OCI-LY3 (cell line): ENCODE data around the gene DOCK8.

ENCODE experiments used
- H2AFZ ChIP-seq: fragments of 200-600, 300-600 bp; shearing (Covaris generic); 2 replicates; pipeline ENCODE4 v1.6.0; 2014; ENCODE audit warnings: antibody characterized with exemption, low read depth, low read length
- H3K27ac ChIP-seq: fragments of 200-600, 300-600 bp; sonication (generic); 2 replicates; pipeline ENCODE4 v1.5.1; 2014; ENCODE audit warnings: mild to moderate bottlenecking, low read length, moderate library complexity, mixed read lengths
- H3K27me3 ChIP-seq: fragments of 200-600, 300-600 bp; sonication (generic); 2 replicates; pipeline ENCODE4 v1.6.1; 2014; ENCODE audit warnings: low read depth, low read length, mixed read lengths
- H3K36me3 ChIP-seq: fragments of 200-600, 300-600 bp; sonication (generic); replicated peaks from 2 replicates; pipeline ENCODE3; 2014; ENCODE audit warnings: low read depth, low read length, mixed read lengths
- H3K4me1 ChIP-seq: fragments of 300-600, 200-600 bp; sonication (generic); 2 replicates; pipeline ENCODE4 v1.6.1; 2014; ENCODE audit warnings: low read length, mixed read lengths
- H3K4me2 ChIP-seq: fragments of 200-600, 300-600 bp; sonication (generic); 2 replicates; pipeline ENCODE4 v1.6.1; 2014; ENCODE audit warnings: low read length, mixed read lengths
- H3K4me3 ChIP-seq: fragments of 300-600, 200-600 bp; sonication (generic); 2 replicates; pipeline ENCODE4 v1.5.1; 2014; ENCODE audit warnings: antibody characterized with exemption, mild to moderate bottlenecking, low read length, moderate library complexity
- H3K79me2 ChIP-seq: fragments of 300-600, 200-600 bp; shearing (Covaris generic); 2 replicates; pipeline ENCODE4 v1.6.1; 2014; ENCODE audit warnings: mild to moderate bottlenecking, low read length, mixed read lengths
- H3K9ac ChIP-seq: fragments of 300-600, 200-600 bp; shearing (Covaris generic); 2 replicates; pipeline ENCODE4 v1.6.0; 2014; ENCODE audit warnings: mild to moderate bottlenecking, low read length, moderate library complexity
- H3K9me3 ChIP-seq: fragments of 200-600, 300-600 bp; shearing (Covaris generic); 2 replicates; pipeline ENCODE4 v1.6.1; 2014; ENCODE audit warnings: low read length, mixed read lengths; ENCODE audit not compliant: insufficient read depth
- H4K20me1 ChIP-seq: fragments of 200-600, 300-600 bp; sonication (generic); 2 replicates; pipeline ENCODE4 v1.6.1; 2016; ENCODE audit warnings: low read length, mixed read lengths; ENCODE audit not compliant: insufficient read depth
- EZH2phosphoT487 ChIP-seq: fragments of 200-600 bp; shearing (Covaris generic); IDR thresholded peaks from 2 replicates; pipeline ENCODE4 v1.6.1; 2018; ENCODE audit warnings: antibody characterized with exemption, mixed run types, low read depth
- TF ChIP-seq, protein P1 (sequence below): fragments of 200-600, 300-600 bp; sonication (generic); IDR thresholded peaks from 2 replicates; pipeline ENCODE4 v1.5.1; 2014; ENCODE audit warnings: antibody characterized with exemption, low read length, low read depth

DOCK8 gene

DNA sequence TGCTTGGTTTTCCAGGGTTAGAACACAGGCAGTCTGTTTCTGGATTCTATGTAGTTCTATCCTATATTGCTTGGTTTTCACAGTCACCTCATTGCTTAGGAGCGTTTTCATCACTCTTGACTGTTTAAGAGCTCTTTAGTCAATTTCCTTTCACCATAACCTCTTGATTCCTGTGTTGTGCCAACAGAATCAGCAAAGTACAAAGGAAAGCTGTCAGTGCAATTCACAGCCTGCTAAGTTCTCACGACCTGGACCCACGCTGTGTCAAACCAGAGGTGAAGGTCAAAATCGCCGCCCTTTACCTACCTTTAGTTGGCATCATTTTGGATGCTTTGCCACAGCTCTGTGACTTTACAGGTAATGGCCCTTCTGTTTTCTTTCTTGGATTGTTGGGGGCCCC, 199.9 kb downstream of the DOCK8 start:
- H2AFZ ChIP-seq, result no peak overlapping the region
- no peaks in the 10 kb centered on the region for H4K20me1 ChIP-seq
- H3K36me3 ChIP-seq, result peaks cover 14% of the 10 kb centered on the region
- H3K4me1 ChIP-seq, result no peaks in the 10 kb centered on the region
- TF ChIP-seq, protein P1, sequence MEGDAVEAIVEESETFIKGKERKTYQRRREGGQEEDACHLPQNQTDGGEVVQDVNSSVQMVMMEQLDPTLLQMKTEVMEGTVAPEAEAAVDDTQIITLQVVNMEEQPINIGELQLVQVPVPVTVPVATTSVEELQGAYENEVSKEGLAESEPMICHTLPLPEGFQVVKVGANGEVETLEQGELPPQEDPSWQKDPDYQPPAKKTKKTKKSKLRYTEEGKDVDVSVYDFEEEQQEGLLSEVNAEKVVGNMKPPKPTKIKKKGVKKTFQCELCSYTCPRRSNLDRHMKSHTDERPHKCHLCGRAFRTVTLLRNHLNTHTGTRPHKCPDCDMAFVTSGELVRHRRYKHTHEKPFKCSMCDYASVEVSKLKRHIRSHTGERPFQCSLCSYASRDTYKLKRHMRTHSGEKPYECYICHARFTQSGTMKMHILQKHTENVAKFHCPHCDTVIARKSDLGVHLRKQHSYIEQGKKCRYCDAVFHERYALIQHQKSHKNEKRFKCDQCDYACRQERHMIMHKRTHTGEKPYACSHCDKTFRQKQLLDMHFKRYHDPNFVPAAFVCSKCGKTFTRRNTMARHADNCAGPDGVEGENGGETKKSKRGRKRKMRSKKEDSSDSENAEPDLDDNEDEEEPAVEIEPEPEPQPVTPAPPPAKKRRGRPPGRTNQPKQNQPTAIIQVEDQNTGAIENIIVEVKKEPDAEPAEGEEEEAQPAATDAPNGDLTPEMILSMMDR, result no peak
- no peak for TF ChIP-seq EZH2phosphoT487
- no peak overlapping the region for H3K4me2 ChIP-seq
- H3K27me3 ChIP-seq, result no peaks in the 10 kb centered on the region
- no peak overlapping the region for H3K4me3 ChIP-seq
- no peak overlapping the region for H3K27ac ChIP-seq
- H3K79me2 ChIP-seq, result no peaks in the 10 kb centered on the region
- H3K9ac ChIP-seq, result no peak overlapping the region
- H3K9me3 ChIP-seq, result no peaks in the 10 kb centered on the region

DNA sequence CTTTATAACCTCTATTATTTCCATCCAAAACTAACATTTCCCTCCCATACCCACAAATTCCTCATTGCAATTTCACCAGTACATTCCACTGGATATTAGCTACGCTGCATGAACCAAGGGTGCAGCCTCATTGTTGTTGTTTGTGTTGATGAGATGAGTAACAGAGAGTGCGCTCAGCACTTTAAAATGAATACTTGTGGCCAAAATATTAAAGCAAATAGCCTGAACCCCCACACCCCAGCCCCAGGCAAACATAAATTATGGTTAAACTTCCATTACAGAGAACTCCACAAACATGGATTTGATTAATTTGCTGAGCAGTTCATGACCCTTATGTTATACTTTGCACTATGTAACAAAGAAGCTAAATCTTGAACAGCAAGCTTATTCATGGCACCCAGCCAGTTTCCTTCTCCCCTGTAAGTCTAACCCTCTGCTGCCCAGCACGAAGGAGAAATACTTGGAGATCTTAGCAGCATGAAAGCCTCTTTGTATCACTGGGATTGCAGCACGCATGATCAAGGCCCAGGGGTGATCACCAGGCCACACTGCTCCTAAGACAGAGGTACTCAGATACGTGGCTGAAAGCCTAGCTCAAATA, 205.0 kb downstream of the DOCK8 start:
- Histone ChIP-seq H2AFZ (no peak overlapping the region), H4K20me1 (no peaks in the 10 kb centered on the region), H3K36me3 (peaks cover 28% of the 10 kb centered on the region), H3K4me2 (no peak overlapping the region), H3K79me2 (no peaks in the 10 kb centered on the region), H3K4me1 (no peaks in the 10 kb centered on the region), H3K4me3 (no peak overlapping the region), H3K9me3 (no peaks in the 10 kb centered on the region), H3K27me3 (no peaks in the 10 kb centered on the region), H3K27ac (no peak overlapping the region), H3K9ac (no peak overlapping the region)
- TF ChIP-seq, protein P1, result no peak
- TF ChIP-seq EZH2phosphoT487, result no peak

DNA sequence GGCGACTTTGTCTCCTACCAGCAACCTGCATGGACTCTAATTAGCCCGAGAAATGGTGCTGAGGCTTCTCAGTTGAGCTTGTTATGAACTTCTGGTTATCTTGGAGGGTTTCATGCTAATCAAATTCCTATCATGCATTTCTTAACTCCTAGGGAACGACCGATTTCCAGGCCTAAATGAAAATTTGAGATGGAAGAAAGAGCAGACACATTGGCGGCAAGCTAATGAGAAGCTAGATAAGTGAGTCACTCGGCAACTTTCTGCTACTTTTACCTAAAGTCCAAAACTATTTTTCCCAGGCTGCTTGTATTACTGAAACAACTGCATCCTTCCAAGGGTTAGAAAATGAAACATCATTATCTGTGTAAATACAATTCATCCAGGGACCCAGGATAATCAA, 207.2 kb downstream of the DOCK8 start:
- Histone ChIP-seq H3K4me2 (no peak overlapping the region), H3K9ac (no peak overlapping the region), H3K4me3 (no peak overlapping the region), H3K36me3 (peaks cover 34% of the 10 kb centered on the region), H3K79me2 (no peaks in the 10 kb centered on the region), H3K27me3 (no peaks in the 10 kb centered on the region), H2AFZ (no peak overlapping the region), H4K20me1 (no peaks in the 10 kb centered on the region), H3K9me3 (no peaks in the 10 kb centered on the region), H3K27ac (no peak overlapping the region), H3K4me1 (peaks cover 5% of the 10 kb centered on the region; the same call in 1 of the 2 replicates)
- no peak for TF ChIP-seq EZH2phosphoT487
- TF ChIP-seq, protein P1, result no peak

DNA sequence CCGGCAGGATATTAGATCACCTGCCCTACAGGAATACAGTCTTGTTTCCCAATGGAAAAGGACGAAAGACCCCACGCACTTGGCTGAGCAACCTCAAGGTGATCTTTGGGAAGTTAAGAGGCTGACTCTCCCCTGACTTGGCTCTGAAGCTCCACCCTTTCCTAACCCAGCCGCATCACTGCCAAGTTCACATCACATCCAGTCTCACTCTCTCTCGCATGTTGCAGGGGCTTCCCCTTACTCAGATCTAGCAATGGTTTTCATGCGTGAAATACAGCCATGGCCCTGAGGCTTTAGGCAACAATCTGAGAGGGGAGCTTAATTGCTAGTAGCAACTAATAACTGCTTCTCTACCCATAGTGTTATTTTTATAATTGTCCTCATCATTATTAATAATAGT, 211.6 kb downstream of the DOCK8 start:
- no peak for TF ChIP-seq EZH2phosphoT487
- TF ChIP-seq, protein P1, result no peak
- H2AFZ ChIP-seq, result no peak overlapping the region
- H3K79me2 ChIP-seq, result no peaks in the 10 kb centered on the region
- H3K9me3 ChIP-seq, result no peaks in the 10 kb centered on the region
- H3K36me3 ChIP-seq, result peaks cover 26% of the 10 kb centered on the region
- no peak overlapping the region for H3K9ac ChIP-seq
- H3K4me3 ChIP-seq, result no peak overlapping the region
- no peak overlapping the region for H3K4me2 ChIP-seq
- peaks cover 5% of the 10 kb centered on the region; the same call in 1 of the 2 replicates for H3K4me1 ChIP-seq
- H4K20me1 ChIP-seq, result no peaks in the 10 kb centered on the region
- no peaks in the 10 kb centered on the region for H3K27me3 ChIP-seq
- no peak overlapping the region for H3K27ac ChIP-seq
